Natural killer cell (primary cell): ENCODE measurements around the gene BCAS3. TPM values are rescaled to one million over a fixed set of nuclear protein-coding genes. Genes with fewer than 3 reads are reported as not detected.

Source experiments
- ATAC-seq, 3 donors: fragments of 150-1000 bp in 2 of 3; fragments of 200-7000 bp in 1 of 3; cut with Tn5 transposase; 1 replicate in 1 of 3; 2 replicates in 2 of 3; pipeline ENCODE4 v1.10.0; 2021; ENCODE audit warnings: mild to moderate bottlenecking in 2 of 3, moderate library complexity in 2 of 3
- DNase-seq, 2 donors: peaks; one replicate each; pipeline versions ENCODE4 v3.0.0 to v3.0.0-alpha.2; 2013 to 2021; ENCODE audit warnings: mixed read lengths in 1 of 2
- H3K27ac ChIP-seq: one replicate; pipeline ENCODE4 v1.5.1; 2013; ENCODE audit warnings: mild to moderate bottlenecking, low read length
- H3K27me3 ChIP-seq: one replicate; pipeline ENCODE4 v1.6.1; 2013; ENCODE audit warnings: low read length; ENCODE audit not compliant: control insufficient read depth, insufficient read depth
- H3K36me3 ChIP-seq: one replicate; pipeline ENCODE4 v1.6.1; 2013; ENCODE audit warnings: low read length; ENCODE audit not compliant: control insufficient read depth, insufficient read depth
- H3K4me1 ChIP-seq: one replicate; pipeline ENCODE4 v1.6.1; 2013; ENCODE audit warnings: low read length; ENCODE audit not compliant: control insufficient read depth, insufficient read depth
- H3K4me3 ChIP-seq: one replicate; pipeline ENCODE4 v1.5.1; 2013; ENCODE audit warnings: low read length
- H3K9me3 ChIP-seq: one replicate; pipeline ENCODE4 v1.6.1; 2013; ENCODE audit warnings: low read length; ENCODE audit not compliant: control insufficient read depth, insufficient read depth
- H3K27ac Mint-ChIP-seq, 2 donors: one replicate each; pipeline ENCODE4 v1.8.0; 2022; ENCODE audit warnings: mild to moderate bottlenecking in 2 of 2, mixed read lengths in 2 of 2, moderate library complexity in 1 of 2
- H3K27me3 Mint-ChIP-seq, 2 donors: one replicate each; pipeline ENCODE4 v1.8.0; 2022; ENCODE audit warnings: low read depth in 2 of 2, mixed read lengths in 2 of 2
- H3K36me3 Mint-ChIP-seq: one replicate; pipeline ENCODE4 v1.8.0; 2022; ENCODE audit warnings: mixed read lengths
- H3K4me1 Mint-ChIP-seq, 2 donors: one replicate each; pipeline ENCODE4 v1.8.0; 2022; ENCODE audit warnings: mixed read lengths in 2 of 2
- H3K4me3 Mint-ChIP-seq: one replicate; pipeline ENCODE4 v1.8.0; 2022; ENCODE audit warnings: mild to moderate bottlenecking, moderate library complexity, mixed read lengths
- H3K9me3 Mint-ChIP-seq, 2 donors: one replicate each; pipeline ENCODE4 v1.8.0; 2022; ENCODE audit warnings: mixed read lengths in 2 of 2
- CTCF ChIP-seq: fragments of 200-600 bp; IDR thresholded peaks from one replicate; pipeline ENCODE4 v1.8.0; 2022; ENCODE audit warnings: antibody characterized with exemption
- WGBS: methylation state at CpG from one replicate; pipeline ENCODE4 v1.1.7; 2013; ENCODE audit warnings: missing lambda C conversion rate; ENCODE audit not compliant: insufficient coverage; 5-methylcytosine and 5-hydroxymethylcytosine counted together
- intact Hi-C: fragments of 100-400 bp; cut with micrococcal nuclease; formaldehyde crosslinking; loops from one replicate; pipeline ENCODE4 v1.14.2; 2022
- total RNA-seq, 4 donors: library from RNA; stranded (reverse); fragments of 120-200 nt in 1 of 4; gene quantifications; one replicate each; pipeline versions ENCODE4 v1.2.3 to v1.2.4, GENCODE V29; 2013 to 2022

BCAS3 gene
- total RNA-seq, 3 donors from 2014 or later (not counting 1 experiment from before 2014, with no cell fraction given): 60.5 to 87.8 (median 72.0) TPM

GRCh38 chr17:60989379-60989778, 311.7 kb downstream of the BCAS3 start:
- Histone ChIP-seq H3K9me3 (no peaks in the 10 kb centered on the region), H3K4me1 (no peaks in the 10 kb centered on the region), H3K36me3 (no peaks in the 10 kb centered on the region), H3K4me3 (no peak overlapping the region), H3K27me3 (no peaks in the 10 kb centered on the region), H3K27ac (no peak overlapping the region)
- no peak for TF ChIP-seq CTCF
- ATAC-seq (no peak), DNase-seq (no peak)
- Mint-ChIP-seq H3K36me3 (no peaks in the 10 kb centered on the region), H3K4me3 (no peak overlapping the region), H3K4me1 (no peaks in the 10 kb centered on the region), H3K27me3 (no peaks in the 10 kb centered on the region), H3K27ac (no peak overlapping the region), H3K9me3 (no peaks in the 10 kb centered on the region)
- intact Hi-C loops: no loop called here

GRCh38 chr17:60989846-60990245, 312.2 kb downstream of the BCAS3 start:
- intact Hi-C loops: no loop called here
- no peaks in the 10 kb centered on the region for H3K9me3 Mint-ChIP-seq
- Histone ChIP-seq H3K27me3 (no peaks in the 10 kb centered on the region), H3K9me3 (no peaks in the 10 kb centered on the region), H3K4me1 (no peaks in the 10 kb centered on the region), H3K36me3 (no peaks in the 10 kb centered on the region), H3K27ac (no peak overlapping the region), H3K4me3 (no peak overlapping the region)
- H3K4me1 Mint-ChIP-seq: no peaks in the 10 kb centered on the region
- DNase-seq (no peak), ATAC-seq (no peak)
- 94% methylated on average over 9 of the region's 9 CpGs for WGBS
- no peaks in the 10 kb centered on the region for H3K36me3 Mint-ChIP-seq
- H3K27ac Mint-ChIP-seq: no peak overlapping the region
- TF ChIP-seq CTCF: no peak
- H3K27me3 Mint-ChIP-seq: no peaks in the 10 kb centered on the region
- H3K4me3 Mint-ChIP-seq: no peak overlapping the region

- Mint-ChIP-seq H3K36me3 (no peaks in the 10 kb centered on the region), H3K9me3 (no peaks in the 10 kb centered on the region), H3K4me1 (no peaks in the 10 kb centered on the region), H3K27me3 (no peaks in the 10 kb centered on the region), H3K4me3 (no peak overlapping the region), H3K27ac (no peak overlapping the region)
- no peak for TF ChIP-seq CTCF
- Histone ChIP-seq H3K4me3 (no peak overlapping the region), H3K9me3 (no peaks in the 10 kb centered on the region), H3K36me3 (no peaks in the 10 kb centered on the region), H3K4me1 (no peaks in the 10 kb centered on the region), H3K27ac (no peak overlapping the region), H3K27me3 (no peaks in the 10 kb centered on the region)
- WGBS: 82% methylated on average over 3 of the region's 3 CpGs
- intact Hi-C loops: no loop called here
- DNase-seq (no peak), ATAC-seq (no peak)
Observed at GRCh38 chr17:60993497-60993896, 315.8 kb downstream of the BCAS3 start.

GRCh38 chr17:60995680-60996079, 318.0 kb downstream of the BCAS3 start:
- H3K4me1 Mint-ChIP-seq: no peaks in the 10 kb centered on the region
- DNase-seq (no peak), ATAC-seq (no peak)
- intact Hi-C loops: no loop called here
- H3K4me3 Mint-ChIP-seq: no peak overlapping the region
- no peak for TF ChIP-seq CTCF
- H3K27ac ChIP-seq: no peak overlapping the region
- H3K27me3 Mint-ChIP-seq: no peaks in the 10 kb centered on the region
- no peaks in the 10 kb centered on the region for H3K36me3 Mint-ChIP-seq
- no peaks in the 10 kb centered on the region for H3K9me3 Mint-ChIP-seq
- H3K36me3 ChIP-seq: no peaks in the 10 kb centered on the region
- no peak overlapping the region for H3K4me3 ChIP-seq
- H3K27ac Mint-ChIP-seq: no peak overlapping the region
- no peaks in the 10 kb centered on the region for H3K4me1 ChIP-seq
- no peaks in the 10 kb centered on the region for H3K27me3 ChIP-seq
- no peaks in the 10 kb centered on the region for H3K9me3 ChIP-seq
